GM23248 (cell line): ENCODE data around the gene DVL3. TPM values are rescaled to one million over a fixed set of nuclear protein-coding genes. Genes with fewer than 3 reads are reported as not detected.

Experiments used
- DNase-seq: peaks from one replicate; pipeline ENCODE4 v3.0.0-alpha.2; 2015
- H2AFZ ChIP-seq: fragments of 200-600 bp; sonication (generic); 2 replicates; pipeline ENCODE4 v1.6.1; 2016; ENCODE audit warnings: antibody characterized with exemption
- H3F3A ChIP-seq: fragments of 200-600 bp; sonication (generic); 2 replicates; pipeline ENCODE4 v1.6.1; 2016; ENCODE audit warnings: mild to moderate bottlenecking, antibody characterized with exemption, mixed run types; ENCODE audit not compliant: insufficient read depth
- H3K27ac ChIP-seq: fragments of 200-600 bp; sonication (generic); 2 replicates; pipeline ENCODE4 v1.5.1; 2016; ENCODE audit warnings: mild to moderate bottlenecking
- H3K27me3 ChIP-seq: fragments of 200-600 bp; sonication (generic); replicated peaks from 2 replicates; pipeline ENCODE4 v1.6.1; 2016; ENCODE audit warnings: mild to moderate bottlenecking; ENCODE audit not compliant: insufficient read depth
- H3K36me3 ChIP-seq: fragments of 200-600 bp; sonication (generic); 2 replicates; pipeline ENCODE4 v1.6.1; 2016; ENCODE audit warnings: low read depth, mild to moderate bottlenecking
- H3K4me1 ChIP-seq: fragments of 200-600 bp; sonication (generic); 2 replicates; pipeline ENCODE4 v1.6.1; 2016; ENCODE audit warnings: mild to moderate bottlenecking; ENCODE audit not compliant: insufficient read depth
- H3K4me2 ChIP-seq: fragments of 200-600 bp; sonication (generic); one replicate; pipeline ENCODE4 v1.6.1; 2016; ENCODE audit warnings: mild to moderate bottlenecking; ENCODE audit not compliant: unreplicated experiment
- H3K4me3 ChIP-seq: fragments of 200-600 bp; sonication (generic); 2 replicates; pipeline ENCODE4 v1.5.1; 2016; ENCODE audit warnings: mild to moderate bottlenecking
- H3K79me2 ChIP-seq: fragments of 200-600 bp; sonication (generic); 2 replicates; pipeline ENCODE4 v1.6.1; 2016; ENCODE audit warnings: mild to moderate bottlenecking; ENCODE audit not compliant: insufficient read depth
- H3K9ac ChIP-seq: fragments of 200-600 bp; sonication (generic); 2 replicates; pipeline ENCODE4 v1.6.1; 2016; ENCODE audit warnings: mild to moderate bottlenecking
- H3K9me2 ChIP-seq: fragments of 200-600 bp; sonication (generic); 2 replicates; pipeline ENCODE4 v1.6.1; 2016; ENCODE audit warnings: mixed run types, mild to moderate bottlenecking, moderate library complexity; ENCODE audit not compliant: insufficient read depth
- H3K9me3 ChIP-seq: fragments of 200-600 bp; sonication (generic); one replicate; pipeline ENCODE4 v1.6.1; 2017; ENCODE audit warnings: low read depth
- H4K20me1 ChIP-seq: fragments of 200-600 bp; sonication (generic); 2 replicates; pipeline ENCODE4 v1.6.0; 2016; ENCODE audit not compliant: insufficient read depth
- EZH2 ChIP-seq: fragments of 200-600 bp; sonication (generic); IDR thresholded peaks from 2 replicates; pipeline ENCODE4 v1.6.1; 2018; ENCODE audit warnings: antibody characterized with exemption, mild to moderate bottlenecking; ENCODE audit not compliant: insufficient read depth, poor library complexity, severe bottlenecking
- EZH2phosphoT487 ChIP-seq: fragments of 200-600 bp; sonication (generic); IDR thresholded peaks from 2 replicates; pipeline ENCODE4 v1.6.1; 2018; ENCODE audit warnings: antibody characterized with exemption, moderate library complexity, mild to moderate bottlenecking, low read depth; ENCODE audit not compliant: insufficient read depth
- WGBS, 2 experiments: methylation state at CpG; one replicate each; pipeline ENCODE4 v1.1.6; 2015 to 2017; ENCODE audit warnings: low lambda C conversion rate in 2 of 2, low coverage in 1 of 2; ENCODE audit errors: missing lambda C conversion rate in 2 of 2; 5-methylcytosine and 5-hydroxymethylcytosine counted together
- in situ Hi-C: fragments of 300-500 bp; cut with MboI; formaldehyde crosslinking; loops from 2 replicates; pipeline ENCODE4 v1.15.0; 2020
- polyA plus RNA-seq: library from polyadenylated mRNA; unstranded; fragments of >200 nt; fragmentation: Nextera tagmentation; extraction: Ambion mirVana; gene quantifications from 2 replicates; pipeline ENCODE4 v1.2.1, GENCODE V29; 2016
- total RNA-seq: library from RNA; depleted of rRNA; stranded (reverse); fragments of >200 nt; shearing (Covaris generic); gene quantifications from 2 replicates; pipeline ENCODE4 v1.2.3, GENCODE V29; 2014

Gene DVL3
- total and polyA plus RNA-seq, 2 experiments from 2014 or later = 31.1 to 66.9 TPM

GRCh38 chr3:184186184-184186901 lies 31.2 kb downstream of the DVL3 start, which contains the start of gene ABCF3:
TSS of gene ABCF3 (plus strand) at chr3:184186199. CDS start at chr3:184186208, 9 bp downstream.
- Histone ChIP-seq H2AFZ (peak within 1 kb of the TSS; percentile 59), H3F3A (peaks cover 48% of the 10 kb centered on the region), H3K9ac (peak within 1 kb of the TSS; percentile 90), H3K36me3 (peaks cover 51% of the 10 kb centered on the region), H3K79me2 (peaks cover 72% of the 10 kb centered on the region), H4K20me1 (no peaks in the 10 kb centered on the region), H3K9me3 (no peaks in the 10 kb centered on the region), H3K27me3 (no peaks in the 10 kb centered on the region), H3K4me1 (peaks cover 6% of the 10 kb centered on the region; the same call in 1 of the 2 replicates), H3K9me2 (no peaks in the 10 kb centered on the region), H3K4me2 (peak within 1 kb of the TSS; percentile 80), H3K4me3 (peak within 1 kb of the TSS; percentile 80), H3K27ac (peak within 1 kb of the TSS; percentile 81)
- 1 to 2% methylated on average over 42 to 45 of the region's 45 CpGs for WGBS, 2 experiments
- peak; percentile 82 for DNase-seq
- TF ChIP-seq EZH2phosphoT487 (no peak), EZH2 (no peak)
- in situ Hi-C loops = no loop called here

- Histone ChIP-seq H3K4me3 (peak overlapping the region; percentile 80), H2AFZ (no peak overlapping the region), H3K4me1 (peaks cover 6% of the 10 kb centered on the region; the same call in 1 of the 2 replicates), H3K27me3 (no peaks in the 10 kb centered on the region), H3K36me3 (peaks cover 50% of the 10 kb centered on the region), H3K79me2 (peaks cover 69% of the 10 kb centered on the region), H4K20me1 (no peaks in the 10 kb centered on the region), H3K9me2 (no peaks in the 10 kb centered on the region), H3K9ac (peak overlapping the region; percentile 90), H3K4me2 (peak overlapping the region; percentile 80), H3K9me3 (no peaks in the 10 kb centered on the region), H3F3A (peaks cover 43% of the 10 kb centered on the region), H3K27ac (peak overlapping the region; percentile 81)
- peak; percentile 32 for DNase-seq
- TF ChIP-seq EZH2phosphoT487 (no peak), EZH2 (no peak)
- in situ Hi-C loops = no loop called here
- 0 to 2% methylated on average over 3 of the region's 3 CpGs for WGBS, 2 experiments
Measured at GRCh38 chr3:184186902-184187207, 31.7 kb downstream of the DVL3 start.

- no peaks in the 10 kb centered on the region for H4K20me1 ChIP-seq
- H3K4me1 ChIP-seq = peaks cover 6% of the 10 kb centered on the region; the same call in 1 of the 2 replicates
- peaks cover 67% of the 10 kb centered on the region for H3K79me2 ChIP-seq
- no peak overlapping the region for H3K27ac ChIP-seq
- H3K4me3 ChIP-seq = no peak overlapping the region
- 88 to 90% methylated on average over 17 of the region's 17 CpGs for WGBS, 2 experiments
- DNase-seq = no peak
- peaks cover 31% of the 10 kb centered on the region for H3F3A ChIP-seq
- 0 out of 2 replicates have a peak overlapping the region, but pooled peaks have one; percentile 90 for H3K9ac ChIP-seq
- in situ Hi-C loops = no loop called here
- no peaks in the 10 kb centered on the region for H3K27me3 ChIP-seq
- H2AFZ ChIP-seq = no peak overlapping the region
- peaks cover 44% of the 10 kb centered on the region for H3K36me3 ChIP-seq
- TF ChIP-seq EZH2 (no peak), EZH2phosphoT487 (no peak)
- H3K4me2 ChIP-seq = no peak overlapping the region
- no peaks in the 10 kb centered on the region for H3K9me3 ChIP-seq
- H3K9me2 ChIP-seq = no peaks in the 10 kb centered on the region
Measured at GRCh38 chr3:184188080-184188479, 32.9 kb downstream of the DVL3 start.

GRCh38 chr3:184189421-184189820 lies 34.2 kb downstream of the DVL3 start:
- Histone ChIP-seq H3K79me2 (peaks cover 65% of the 10 kb centered on the region), H3K27ac (no peak overlapping the region), H3K9me3 (no peaks in the 10 kb centered on the region), H3K27me3 (no peaks in the 10 kb centered on the region), H2AFZ (no peak overlapping the region), H3F3A (peaks cover 17% of the 10 kb centered on the region), H3K9me2 (no peaks in the 10 kb centered on the region), H3K36me3 (peaks cover 33% of the 10 kb centered on the region), H3K9ac (no peak overlapping the region), H4K20me1 (no peaks in the 10 kb centered on the region), H3K4me2 (no peak overlapping the region), H3K4me1 (peaks cover 6% of the 10 kb centered on the region; the same call in 1 of the 2 replicates), H3K4me3 (no peak overlapping the region)
- no peak for DNase-seq
- in situ Hi-C loops = no loop called here
- WGBS, 2 experiments = 94 to 97% methylated on average over 13 of the region's 13 CpGs
- TF ChIP-seq EZH2 = no peak
- no peak for TF ChIP-seq EZH2phosphoT487
